ENCODE results near the gene TRDMT1. TPM values are rescaled to one million over a fixed set of nuclear protein-coding genes. Genes with fewer than 3 reads are reported as not detected.

TRDMT1 gene, protein sequence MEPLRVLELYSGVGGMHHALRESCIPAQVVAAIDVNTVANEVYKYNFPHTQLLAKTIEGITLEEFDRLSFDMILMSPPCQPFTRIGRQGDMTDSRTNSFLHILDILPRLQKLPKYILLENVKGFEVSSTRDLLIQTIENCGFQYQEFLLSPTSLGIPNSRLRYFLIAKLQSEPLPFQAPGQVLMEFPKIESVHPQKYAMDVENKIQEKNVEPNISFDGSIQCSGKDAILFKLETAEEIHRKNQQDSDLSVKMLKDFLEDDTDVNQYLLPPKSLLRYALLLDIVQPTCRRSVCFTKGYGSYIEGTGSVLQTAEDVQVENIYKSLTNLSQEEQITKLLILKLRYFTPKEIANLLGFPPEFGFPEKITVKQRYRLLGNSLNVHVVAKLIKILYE
- polyA plus RNA-seq (ENCODE audit: insufficient read length in 4 of 4): 10 to 100 TPM in 3 of 4 donors, 1 to 10 TPM in 1; 8.6 to 11.9 (median 10.8) TPM

DNA sequence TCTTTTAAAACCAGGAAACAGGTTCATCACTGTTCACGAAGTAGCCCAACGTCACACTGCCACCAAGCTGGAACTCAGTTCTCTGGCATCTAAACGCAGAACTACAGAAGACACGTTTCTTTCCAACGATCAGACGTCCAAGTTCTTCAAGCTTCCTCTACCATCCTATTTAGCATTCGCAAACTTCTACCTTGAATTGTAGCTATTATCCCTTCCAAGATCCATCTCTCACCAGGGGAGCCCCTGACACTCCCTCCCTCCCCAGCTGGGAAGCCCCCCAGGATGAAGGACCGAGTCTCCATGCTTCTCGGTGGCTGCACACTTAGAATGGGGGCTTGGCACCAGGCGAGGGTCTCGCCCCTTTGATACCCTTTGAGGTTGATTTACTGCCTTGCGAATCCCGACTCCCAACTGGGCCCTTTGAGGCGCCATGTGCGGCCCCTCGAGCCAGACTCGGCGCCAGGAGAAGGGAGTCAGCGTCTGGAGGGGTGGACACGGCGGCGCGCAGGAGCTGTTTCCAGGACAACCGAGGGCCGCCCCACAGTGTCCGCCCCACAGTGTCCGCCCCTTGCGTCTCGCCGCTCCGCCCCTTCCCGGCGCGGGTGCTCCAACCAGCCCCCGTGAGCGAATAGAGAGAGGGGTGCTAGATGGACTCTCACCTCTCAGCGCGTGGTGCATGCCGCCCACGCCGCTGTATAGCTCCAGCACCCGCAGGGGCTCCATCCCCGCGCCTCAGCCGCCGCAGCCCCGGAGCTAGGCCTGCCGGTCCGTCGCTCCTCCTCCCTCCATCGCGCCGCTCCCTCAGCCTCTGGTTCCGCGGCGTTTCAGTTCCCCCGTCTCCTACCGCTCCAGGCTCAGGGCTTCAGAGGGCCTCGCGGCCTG is at the start of gene TRDMT1:
TRDMT1 (minus strand) TSS at position 761 of the 882 bp plus-strand sequence; CDS start at position 723, 38 bp downstream.
- DNase-seq (ENCODE audit: low read depth in 4 of 4, low spot score in 3 of 4): peak; percentile 80 to 85 (median 82)

DNA sequence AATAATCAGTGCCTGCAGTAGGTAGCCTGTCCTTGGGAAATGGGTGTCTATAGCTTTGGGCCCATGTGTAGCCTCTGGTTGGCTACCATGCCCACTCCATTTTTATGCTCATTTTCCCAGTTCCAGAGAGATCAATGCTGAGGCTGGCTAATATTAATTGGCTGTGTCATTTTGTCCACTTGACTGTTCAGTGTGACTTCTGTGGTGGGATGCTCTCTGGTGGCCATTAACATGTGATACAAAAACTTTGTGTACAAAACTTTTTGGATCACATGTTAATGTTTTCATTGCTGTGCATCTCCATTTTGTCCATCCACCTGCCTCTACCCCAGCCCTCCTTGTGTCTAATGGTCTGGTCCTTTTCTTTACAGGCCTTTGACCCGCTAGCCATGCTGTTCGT is 49.3 kb upstream of the TRDMT1 start:
- no peak for DNase-seq (ENCODE audit: low read depth in 4 of 4, low spot score in 3 of 4)

DNA sequence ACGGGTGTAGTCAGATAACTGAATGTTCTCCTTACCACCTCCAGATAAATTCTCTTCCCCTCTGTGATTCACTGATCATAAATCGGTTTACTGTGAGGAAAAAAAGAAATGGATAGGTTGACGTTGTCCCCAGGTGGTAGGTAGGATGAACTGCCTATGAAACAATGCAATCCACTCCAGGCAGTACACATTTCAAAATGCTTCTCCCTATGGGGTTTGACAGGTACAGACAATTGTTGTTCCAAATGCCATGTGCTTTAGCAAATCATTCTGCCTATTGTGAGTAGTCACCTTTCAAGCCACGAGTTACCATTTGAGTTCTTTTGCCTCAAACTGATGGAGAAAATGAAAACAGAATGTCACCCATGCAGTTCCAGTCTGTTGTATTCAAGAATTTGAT is 48.3 kb upstream of the TRDMT1 start:
- no peak for DNase-seq (ENCODE audit: low read depth in 4 of 4, low spot score in 3 of 4)

DNA sequence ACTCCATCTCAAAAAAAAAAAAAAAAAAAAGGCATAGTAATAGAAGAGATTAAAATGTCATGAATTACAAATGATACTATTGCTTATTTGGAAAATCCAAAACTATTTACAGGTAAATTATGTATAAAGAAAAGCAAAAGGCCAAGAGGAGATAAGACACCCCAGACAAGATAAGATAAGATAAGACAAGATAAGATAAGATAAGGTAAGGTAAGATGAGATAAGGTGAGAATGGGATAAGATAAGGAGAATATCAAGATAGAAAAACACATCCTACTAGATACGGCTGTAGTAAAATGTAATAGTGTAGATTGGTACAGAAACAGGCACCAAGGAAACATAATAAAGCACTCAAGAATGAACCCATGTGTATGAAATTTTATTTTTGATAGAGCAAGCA is 47.5 kb upstream of the TRDMT1 start:
- DNase-seq (ENCODE audit: low read depth in 4 of 4, low spot score in 3 of 4): no peak

DNA sequence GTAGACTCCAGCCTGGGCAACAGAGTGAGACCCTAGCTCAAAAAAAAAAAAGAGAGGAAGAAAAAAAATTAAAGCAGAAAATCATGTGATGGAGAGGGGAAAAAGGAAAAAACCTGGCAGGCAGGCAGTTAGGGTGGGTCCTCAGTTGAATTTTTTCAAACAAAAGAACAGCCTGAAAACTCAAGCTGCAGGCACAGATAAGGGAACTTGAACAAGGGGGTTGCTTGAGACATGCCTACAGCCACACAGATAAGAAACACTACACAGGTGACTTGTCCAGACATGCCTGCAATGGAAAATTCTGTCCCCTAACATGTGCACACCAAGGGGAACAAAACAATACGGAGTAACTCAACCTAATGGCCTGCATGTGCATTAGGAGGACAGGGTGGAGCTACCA is 45.7 kb upstream of the TRDMT1 start:
- no peak for DNase-seq (ENCODE audit: low read depth in 4 of 4, low spot score in 3 of 4)

DNA sequence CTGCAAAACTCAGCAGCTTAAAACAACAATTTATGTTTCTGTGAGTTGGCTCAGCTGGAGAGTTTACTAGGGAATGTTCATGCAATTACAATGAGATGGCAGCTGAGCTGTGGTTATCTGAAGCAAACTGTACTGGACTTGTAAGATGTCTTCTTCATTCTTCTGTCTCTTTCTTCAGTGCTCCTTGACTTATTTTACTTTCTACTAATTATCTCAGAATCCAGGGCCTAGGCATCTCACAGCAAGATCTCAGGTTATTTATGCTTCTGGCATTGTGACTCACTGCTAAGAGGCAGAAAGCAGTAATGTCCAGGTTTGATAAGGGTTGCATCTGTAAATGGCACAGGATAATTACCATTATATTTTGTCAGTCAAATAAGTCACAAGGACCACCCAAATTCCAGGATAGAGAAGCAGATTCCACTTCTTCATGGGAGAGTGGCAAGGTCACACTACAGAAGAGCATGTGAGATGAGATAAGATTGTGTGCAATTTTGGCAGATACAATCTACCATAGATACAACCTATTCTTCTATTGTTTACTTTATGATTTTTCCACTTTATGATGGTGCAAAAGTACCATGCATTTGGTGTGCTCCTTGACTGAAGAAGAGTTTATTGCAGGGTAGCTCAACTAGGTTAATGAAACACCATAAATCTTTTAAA is 43.4 kb upstream of the TRDMT1 start:
- DNase-seq (ENCODE audit: low read depth in 4 of 4, low spot score in 3 of 4): no peak

DNA sequence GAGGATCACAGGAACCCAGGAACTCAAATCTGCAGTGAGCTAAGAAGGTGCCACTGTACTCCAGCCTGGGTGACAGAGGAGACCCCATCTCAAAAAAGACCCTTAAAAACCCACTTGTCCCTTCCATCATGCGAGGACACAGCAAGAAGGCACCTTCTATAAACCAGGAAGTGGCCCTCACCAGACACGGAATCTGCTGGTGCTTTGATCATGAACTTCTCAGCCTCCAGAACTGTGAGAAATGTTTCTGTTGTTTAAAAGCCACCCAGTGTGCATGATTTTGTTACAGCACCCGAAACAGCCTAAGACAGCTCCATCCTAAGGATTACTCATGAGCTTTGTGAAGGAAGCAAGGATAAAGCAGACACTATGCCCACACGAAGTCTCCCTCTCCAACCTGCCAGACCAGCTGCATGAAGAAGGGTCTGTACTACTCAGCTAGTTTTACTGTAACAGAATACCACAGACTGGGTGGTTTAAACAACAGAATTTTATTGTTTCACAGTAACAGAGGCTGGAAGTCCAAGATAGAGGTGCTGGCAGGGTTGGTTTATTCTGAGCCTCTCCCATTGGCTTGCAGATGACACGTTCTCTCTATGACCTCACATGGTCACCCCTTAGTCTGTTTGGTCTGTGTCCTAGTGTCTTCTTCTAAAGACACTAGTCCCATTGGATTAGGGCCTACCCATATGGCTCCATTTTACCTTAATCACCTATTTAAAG is 40.3 kb upstream of the TRDMT1 start:
- no peak for DNase-seq (ENCODE audit: low read depth in 4 of 4, low spot score in 3 of 4)

DNA sequence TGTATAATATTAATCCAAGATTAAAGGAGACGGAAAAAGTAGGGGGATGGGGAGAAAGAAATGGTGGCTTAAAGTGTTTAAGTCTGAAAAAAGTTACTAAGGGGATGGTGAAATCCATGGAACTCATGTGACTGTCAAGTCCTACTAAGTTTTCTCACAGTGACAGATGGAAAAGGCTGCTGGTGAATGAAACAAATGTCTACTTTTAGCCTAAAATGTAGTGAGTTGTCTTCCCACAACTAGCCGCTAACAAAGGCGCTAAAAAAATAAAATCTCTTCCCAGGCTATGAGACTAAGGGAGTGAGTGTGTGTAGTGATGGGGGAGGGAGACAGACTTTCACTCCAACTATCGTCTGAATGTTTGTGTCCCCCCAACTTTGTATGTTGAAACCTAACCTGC is 39.1 kb upstream of the TRDMT1 start:
- DNase-seq (ENCODE audit: low read depth in 4 of 4, low spot score in 3 of 4): no peak

DNA sequence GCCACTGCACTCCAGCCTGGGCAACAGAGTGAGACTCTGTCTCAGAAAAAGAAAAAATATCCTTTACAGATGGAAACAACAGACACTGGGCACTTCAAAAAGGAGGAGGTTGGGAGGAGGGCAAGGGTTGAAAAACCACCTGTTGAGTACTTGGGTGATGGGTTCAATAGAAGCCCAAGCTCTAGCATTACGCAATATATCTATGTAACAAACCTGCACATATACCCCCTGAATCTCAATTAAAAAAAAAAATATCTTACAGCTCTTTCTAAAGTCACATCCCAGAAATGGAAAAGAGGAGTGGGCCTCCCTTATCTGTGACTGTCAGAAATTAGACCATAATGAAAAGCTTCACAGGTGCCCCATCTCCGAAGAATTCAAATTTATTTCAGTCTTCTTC is 38.6 kb upstream of the TRDMT1 start:
- DNase-seq (ENCODE audit: low read depth in 4 of 4, low spot score in 3 of 4): no peak

DNA sequence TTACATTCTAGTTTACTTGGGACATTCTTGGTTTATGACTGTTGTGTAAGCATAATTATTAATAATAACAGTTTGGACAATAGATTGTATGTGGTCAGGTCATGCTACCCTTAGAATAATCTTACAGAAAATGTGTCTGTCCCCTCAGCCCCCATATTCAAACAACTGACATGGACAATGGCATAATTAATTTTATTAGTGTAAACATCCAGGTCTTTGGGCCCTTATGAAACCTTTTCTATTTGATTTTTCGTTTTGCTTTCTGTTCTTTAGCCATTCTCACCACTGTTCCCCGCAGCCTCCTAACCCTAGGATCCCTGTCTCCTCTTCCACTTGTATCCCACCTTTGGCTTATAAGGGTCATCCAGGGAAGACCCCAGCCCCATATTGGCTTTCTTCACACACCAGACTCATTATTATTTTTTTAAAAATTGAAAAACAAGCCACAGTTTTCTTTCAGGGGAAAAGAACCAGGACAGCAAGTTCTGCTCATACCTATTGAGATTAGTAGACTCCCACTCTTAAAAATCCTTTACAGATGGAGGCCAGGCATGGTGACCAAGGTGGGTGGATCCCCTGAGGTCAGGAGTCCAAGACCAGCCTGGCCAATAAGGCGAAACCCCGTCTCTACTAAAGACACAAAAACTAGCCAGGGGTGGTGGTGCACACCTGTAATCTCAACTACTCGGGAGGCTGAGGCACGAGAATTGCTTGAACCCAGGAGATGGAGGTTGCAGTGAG is 38.0 kb upstream of the TRDMT1 start:
- DNase-seq (ENCODE audit: low read depth in 4 of 4, low spot score in 3 of 4): no peak

DNA sequence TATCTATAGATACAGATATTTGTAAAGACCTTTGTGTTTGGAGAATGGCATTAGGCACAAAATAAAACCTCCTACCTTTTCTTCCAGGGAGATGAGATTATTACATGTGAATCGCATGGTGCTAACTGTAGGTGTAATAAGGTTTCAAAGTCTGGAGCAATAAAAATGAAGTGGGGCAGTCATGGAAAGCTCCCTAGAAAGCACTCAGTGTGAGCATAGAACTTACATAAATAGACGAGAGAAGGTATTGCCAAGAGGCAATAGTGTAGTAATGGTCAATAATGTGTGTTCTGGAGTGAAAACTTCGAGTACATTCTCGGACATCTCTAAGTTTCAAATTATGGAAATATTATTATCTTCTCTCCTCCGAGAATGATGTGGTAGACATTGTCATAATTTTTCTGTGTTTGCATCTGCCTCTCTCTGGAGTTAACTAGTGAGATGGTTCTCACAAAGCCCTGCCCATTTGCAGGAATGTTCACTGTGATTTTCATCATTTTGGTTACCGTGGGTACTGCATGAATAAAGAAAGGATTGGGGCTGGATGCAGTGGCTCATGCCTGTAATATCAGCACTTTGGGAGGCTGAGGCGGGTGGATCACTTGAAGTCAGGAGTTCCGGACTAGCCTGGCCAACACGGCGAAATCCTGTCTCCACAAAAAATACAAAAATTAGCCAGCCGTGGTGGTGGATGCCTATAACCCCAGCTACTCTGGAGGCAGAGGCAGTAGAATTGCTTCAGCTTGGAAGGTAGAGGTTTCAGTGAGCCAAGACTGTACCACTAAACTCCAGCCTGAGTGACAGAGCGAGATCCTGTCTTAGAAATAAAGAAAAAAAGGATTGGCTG is 37.2 kb upstream of the TRDMT1 start:
- DNase-seq (ENCODE audit: low read depth in 4 of 4, low spot score in 3 of 4): no peak

DNA sequence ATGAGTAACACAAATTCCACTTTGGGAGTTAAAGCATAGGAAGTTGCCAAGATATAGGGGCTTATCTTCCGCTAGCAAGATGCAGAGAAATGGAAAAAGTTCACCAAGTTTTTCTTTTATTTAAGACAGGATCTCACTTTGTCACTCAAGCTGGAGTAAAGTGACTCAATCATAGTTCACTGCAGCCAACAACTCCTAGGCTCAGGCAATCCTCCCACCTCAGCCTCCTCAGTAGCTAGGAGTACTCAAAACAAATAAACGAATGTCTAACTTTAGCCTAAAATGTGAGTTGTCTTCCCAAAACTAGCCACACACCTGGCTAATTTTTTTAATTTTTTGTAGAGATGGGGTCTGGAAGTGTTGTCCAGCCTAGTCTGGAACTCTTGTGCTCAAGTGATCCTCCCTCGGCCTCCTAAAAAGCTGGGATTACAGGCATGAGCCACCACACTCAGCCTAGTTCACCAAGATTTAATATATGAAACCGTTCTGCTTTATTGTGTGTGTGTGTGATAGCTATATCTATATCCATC is 36.5 kb upstream of the TRDMT1 start:
- DNase-seq (ENCODE audit: low read depth in 4 of 4, low spot score in 3 of 4): no peak

DNA sequence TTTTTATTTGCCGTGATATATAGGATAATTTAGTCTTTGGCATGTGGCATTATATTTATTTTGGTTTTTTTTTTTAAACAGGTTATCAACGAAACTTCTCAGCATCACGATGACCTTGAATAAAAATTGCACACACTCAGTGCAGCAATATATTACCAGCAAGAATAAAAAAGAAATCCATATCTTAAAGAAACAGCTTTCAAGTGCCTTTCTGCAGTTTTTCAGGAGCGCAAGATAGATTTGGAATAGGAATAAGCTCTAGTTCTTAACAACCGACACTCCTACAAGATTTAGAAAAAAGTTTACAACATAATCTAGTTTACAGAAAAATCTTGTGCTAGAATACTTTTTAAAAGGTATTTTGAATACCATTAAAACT is 35.7 kb upstream of the TRDMT1 start:
- no peak for DNase-seq (ENCODE audit: low read depth in 4 of 4, low spot score in 3 of 4)

DNA sequence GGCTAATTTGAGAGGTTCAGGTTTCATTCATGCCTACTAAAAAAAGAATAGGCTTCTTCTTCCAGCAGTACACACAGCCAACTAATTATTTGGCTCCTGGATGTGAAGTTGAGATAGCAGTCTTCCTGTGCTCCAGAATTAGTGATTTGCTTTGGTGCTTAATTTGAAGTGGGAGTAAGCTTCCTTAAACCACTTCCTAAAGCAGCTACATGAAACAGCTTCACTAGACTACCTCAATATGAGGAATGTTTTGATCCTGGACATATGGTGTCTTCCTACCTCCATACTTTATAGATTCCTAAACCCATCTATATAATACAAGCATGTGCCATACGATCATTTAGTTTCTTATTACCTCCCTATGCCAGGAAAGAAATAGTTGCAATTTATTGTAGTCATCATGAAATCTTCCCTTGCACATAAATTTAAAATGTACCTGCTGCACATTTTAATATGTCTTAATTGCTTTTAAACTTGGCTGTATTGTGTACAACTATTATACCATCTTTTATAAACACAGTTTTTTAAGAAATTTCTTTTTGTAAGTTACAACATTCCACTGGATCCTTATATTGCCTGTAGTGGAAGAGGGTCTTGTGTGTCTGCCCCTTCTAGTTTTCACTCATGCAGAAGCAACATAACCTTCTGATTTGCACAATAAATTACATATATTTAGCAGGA is 35.1 kb upstream of the TRDMT1 start:
- DNase-seq (ENCODE audit: low read depth in 4 of 4, low spot score in 3 of 4): no peak

DNA sequence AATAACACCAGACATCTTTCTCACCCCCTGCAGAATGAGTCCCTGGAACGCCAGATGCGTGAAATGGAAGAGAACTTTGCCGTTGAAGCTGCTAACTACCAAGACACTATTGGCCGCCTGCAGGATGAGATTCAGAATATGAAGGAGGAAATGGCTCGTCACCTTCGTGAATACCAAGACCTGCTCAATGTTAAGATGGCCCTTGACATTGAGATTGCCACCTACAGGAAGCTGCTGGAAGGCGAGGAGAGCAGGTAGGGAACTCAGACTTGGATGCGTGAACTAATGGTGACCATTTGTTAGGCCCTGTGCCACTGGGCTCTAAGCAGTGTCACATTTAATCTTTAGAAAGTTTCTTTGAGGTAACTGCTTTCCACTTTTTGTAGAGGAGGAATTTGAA is 33.7 kb upstream of the TRDMT1 start:
- DNase-seq (ENCODE audit: low read depth in 4 of 4, low spot score in 3 of 4): no peak

DNA sequence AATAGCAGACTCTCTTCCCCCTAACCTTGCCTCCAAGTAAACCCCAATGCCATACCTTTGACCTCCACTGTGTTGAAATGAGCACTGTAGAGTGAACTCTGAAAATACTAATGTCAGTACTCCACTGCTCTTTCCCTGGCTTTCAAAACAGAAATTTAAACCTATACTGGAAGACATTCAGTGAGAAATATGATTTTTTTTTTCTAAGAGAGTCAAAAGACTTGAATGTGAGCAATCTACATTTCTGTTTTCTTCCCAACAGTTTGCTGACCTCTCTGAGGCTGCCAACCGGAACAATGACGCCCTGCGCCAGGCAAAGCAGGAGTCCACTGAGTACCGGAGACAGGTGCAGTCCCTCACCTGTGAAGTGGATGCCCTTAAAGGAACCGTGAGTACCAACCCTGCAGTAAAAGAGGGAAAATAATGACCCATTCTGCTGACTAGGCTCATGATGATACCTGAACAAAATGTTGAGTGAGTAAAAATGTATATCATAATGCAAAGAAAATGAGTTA is 33.0 kb upstream of the TRDMT1 start:
- no peak for DNase-seq (ENCODE audit: low read depth in 4 of 4, low spot score in 3 of 4)

DNA sequence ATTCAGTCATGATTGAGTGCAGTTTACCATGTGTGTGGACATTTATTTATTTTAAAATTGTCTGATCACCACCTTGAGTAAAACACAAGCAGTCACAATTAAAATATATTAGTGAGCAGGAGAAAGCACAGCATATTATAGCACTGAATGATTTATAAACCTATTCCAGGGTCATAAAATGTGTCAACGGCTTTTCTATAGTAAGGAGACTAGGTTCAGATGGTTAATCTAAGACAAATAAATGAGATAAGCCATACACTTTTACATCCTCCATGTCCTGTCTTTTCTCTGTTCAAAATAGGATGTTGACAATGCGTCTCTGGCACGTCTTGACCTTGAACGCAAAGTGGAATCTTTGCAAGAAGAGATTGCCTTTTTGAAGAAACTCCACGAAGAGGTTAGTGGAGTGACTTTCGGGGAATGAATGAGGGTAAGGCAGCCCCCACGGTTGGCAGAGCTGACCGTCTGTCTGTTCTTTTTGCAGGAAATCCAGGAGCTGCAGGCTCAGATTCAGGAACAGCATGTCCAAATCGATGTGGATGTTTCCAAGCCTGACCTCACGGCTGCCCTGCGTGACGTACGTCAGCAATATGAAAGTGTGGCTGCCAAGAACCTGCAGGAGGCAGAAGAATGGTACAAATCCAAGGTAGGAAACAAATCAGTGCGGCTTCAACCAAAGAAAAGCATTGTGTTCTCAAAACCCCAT is 32.0 kb upstream of the TRDMT1 start:
- no peak for DNase-seq (ENCODE audit: low read depth in 4 of 4, low spot score in 3 of 4)
